Measurements from ENCODE around the gene PRIMA1. TPM values are rescaled to one million over a fixed set of nuclear protein-coding genes. Genes with fewer than 3 reads are reported as not detected.

Gene PRIMA1
- total and polyA plus RNA-seq, 9 of the 15 experiments (the other 6 are each of a cell fraction or from before 2014, with no cell fraction given) = not detected

DNA sequence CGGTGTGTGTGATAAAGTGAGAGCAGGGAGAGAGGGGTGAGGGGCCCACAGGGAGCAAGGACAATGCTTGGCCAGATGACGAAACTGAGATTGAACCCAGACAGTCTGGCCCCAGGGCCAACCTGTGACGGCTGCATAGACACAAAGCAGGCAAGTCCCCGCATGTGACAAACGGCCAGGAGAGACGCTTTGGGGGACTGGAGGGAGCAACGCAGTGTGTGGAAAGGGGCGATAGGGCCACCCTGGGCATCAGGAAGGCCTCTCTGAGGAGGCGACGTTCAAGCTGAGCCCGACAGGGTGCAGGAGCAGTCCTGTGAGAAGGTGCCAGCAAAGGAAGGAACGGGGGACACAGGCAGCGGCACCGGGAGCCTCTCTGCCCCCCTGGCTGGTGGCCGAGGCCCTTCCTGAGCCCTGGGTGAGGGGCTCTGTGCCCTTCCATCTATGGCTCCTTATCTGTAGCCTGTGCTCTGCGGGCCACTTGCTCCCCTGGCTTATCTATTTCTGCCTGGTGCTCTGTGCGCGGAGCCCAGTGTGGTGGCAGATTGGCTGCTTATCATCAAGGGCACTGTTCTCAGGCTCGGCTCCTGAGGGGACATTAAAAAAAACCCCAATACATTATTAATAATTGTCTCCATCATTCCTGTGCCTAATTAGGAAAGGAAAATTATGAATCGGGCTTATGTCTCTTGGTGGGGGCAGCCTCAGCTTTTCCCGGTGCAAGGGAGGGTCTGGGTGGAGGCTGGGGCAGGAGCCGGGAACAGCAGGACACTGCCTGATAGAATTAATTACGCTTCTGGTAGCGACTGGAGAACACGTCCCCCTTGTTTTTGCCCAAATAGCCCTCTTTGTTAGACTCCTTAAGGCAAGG lies 39.8 kb downstream of the PRIMA1 start:
- in situ Hi-C loops (cut with MboI) = no loop called here
- no peaks in the 10 kb centered on the region for H3K79me2 ChIP-seq (ENCODE audit: control insufficient read depth, insufficient read depth, low read length)
- no TSS peak for BruUV-seq (replicated peaks)

DNA sequence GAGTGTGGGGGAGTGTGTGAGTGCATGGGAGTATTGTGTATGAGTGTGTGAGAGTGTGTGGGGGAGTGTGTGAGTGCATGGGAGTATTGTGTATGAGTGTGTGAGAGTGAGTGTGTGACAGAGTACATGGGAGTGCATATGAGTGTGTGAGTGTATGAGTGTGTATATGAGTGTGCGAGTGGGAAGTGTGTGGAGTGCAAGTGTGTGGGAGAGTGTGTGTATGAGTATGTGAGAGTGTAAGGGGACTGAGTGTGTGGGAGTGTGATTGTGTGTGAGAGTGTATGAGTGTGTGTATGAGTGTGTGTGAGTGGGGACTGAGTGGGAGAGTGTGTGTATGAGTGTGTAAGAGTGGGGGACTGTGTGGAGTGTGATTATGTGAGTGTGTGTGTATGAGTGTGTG lies 40.7 kb downstream of the PRIMA1 start:
- ChIA-PET POLR2A (no interaction called here), CTCF (ENCODE audit: low intra/inter-chr PET ratio) (no interaction called here)
- no TSS peak for BruUV-seq (replicated peaks)
- in situ Hi-C loops (cut with MboI) (no loop called here), intact Hi-C loops (cut with micrococcal nuclease) (no loop called here)
- Histone ChIP-seq H3K27ac (ENCODE audit: extremely low read depth, low read depth, low read length) (no peak overlapping the region), H4K20me1 (replicated peaks; ENCODE audit: control insufficient read depth, insufficient read depth, low read length) (no peaks in the 10 kb centered on the region), H3K27me3 (ENCODE audit: control insufficient read depth in 2 of 2, insufficient read depth in 2 of 2, low read length in 2 of 2) (peaks cover 0 to 24% of the 10 kb centered on the region in 2 experiments; a peak in 1 of 5 replicates), H3K9me3 (replicated peaks; ENCODE audit: control insufficient read depth, insufficient read depth, low read depth, low read length) (no peaks in the 10 kb centered on the region), H3K4me3 (no peak overlapping the region), H3K9me1 (ENCODE audit: control insufficient read depth, insufficient read depth, low read length) (no peaks in the 10 kb centered on the region), H3K36me3 (ENCODE audit: control insufficient read depth, insufficient read depth, low read length) (no peaks in the 10 kb centered on the region), H2AFZ (ENCODE audit: low read depth, low read length) (no peak overlapping the region), H3K4me1 (replicated peaks in 1 of 2; ENCODE audit: control insufficient read depth in 2 of 2, insufficient read depth in 2 of 2, low read length in 2 of 2) (no peaks in the 10 kb centered on the region), H3K9ac (ENCODE audit: insufficient read depth in 1 of 2, low read depth in 2 of 2, low read length in 2 of 2) (no peak overlapping the region), H3K4me2 (ENCODE audit: insufficient read depth, low read length) (no peak overlapping the region), H3K79me2 (ENCODE audit: control insufficient read depth, insufficient read depth, low read length) (no peaks in the 10 kb centered on the region)
- DNase-seq (ENCODE audit: extremely low read depth in 1 of 4, low spot score in 3 of 4) (no peak), FAIRE-seq (no peak), ATAC-seq (no peak)
- WGBS (ENCODE audit: insufficient coverage, low coverage, missing lambda C conversion rate) = 0% methylated on average over 1 of the region's 1 CpG
- TF ChIP-seq, protein P1, sequence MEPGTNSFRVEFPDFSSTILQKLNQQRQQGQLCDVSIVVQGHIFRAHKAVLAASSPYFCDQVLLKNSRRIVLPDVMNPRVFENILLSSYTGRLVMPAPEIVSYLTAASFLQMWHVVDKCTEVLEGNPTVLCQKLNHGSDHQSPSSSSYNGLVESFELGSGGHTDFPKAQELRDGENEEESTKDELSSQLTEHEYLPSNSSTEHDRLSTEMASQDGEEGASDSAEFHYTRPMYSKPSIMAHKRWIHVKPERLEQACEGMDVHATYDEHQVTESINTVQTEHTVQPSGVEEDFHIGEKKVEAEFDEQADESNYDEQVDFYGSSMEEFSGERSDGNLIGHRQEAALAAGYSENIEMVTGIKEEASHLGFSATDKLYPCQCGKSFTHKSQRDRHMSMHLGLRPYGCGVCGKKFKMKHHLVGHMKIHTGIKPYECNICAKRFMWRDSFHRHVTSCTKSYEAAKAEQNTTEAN (CRISPR knock-in tag; IDR thresholded peaks at IDR 0.05) = peak; percentile 83; the same call in 1 of the 2 replicates
- TF ChIP-seq, protein P2, sequence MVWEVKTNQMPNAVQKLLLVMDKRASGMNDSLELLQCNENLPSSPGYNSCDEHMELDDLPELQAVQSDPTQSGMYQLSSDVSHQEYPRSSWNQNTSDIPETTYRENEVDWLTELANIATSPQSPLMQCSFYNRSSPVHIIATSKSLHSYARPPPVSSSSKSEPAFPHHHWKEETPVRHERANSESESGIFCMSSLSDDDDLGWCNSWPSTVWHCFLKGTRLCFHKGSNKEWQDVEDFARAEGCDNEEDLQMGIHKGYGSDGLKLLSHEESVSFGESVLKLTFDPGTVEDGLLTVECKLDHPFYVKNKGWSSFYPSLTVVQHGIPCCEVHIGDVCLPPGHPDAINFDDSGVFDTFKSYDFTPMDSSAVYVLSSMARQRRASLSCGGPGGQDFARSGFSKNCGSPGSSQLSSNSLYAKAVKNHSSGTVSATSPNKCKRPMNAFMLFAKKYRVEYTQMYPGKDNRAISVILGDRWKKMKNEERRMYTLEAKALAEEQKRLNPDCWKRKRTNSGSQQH (CRISPR knock-in tag; IDR thresholded peaks at IDR 0.05) = no peak

More for the DNA sequence above, 39.8 kb downstream of the PRIMA1 start:
- ATAC-seq (no peak), FAIRE-seq (no peak), DNase-seq (ENCODE audit: extremely low read depth in 1 of 4, low spot score in 3 of 4) (no peak)
- no peak overlapping the region for H3K4me2 ChIP-seq (ENCODE audit: insufficient read depth, low read length)
- ChIA-PET POLR2A (interaction anchor here (0.6 kb wide), 1 partner anchor 1056 kb away, joined by 3 read pairs; no protein-coding TSS in a partner anchor), CTCF (ENCODE audit: low intra/inter-chr PET ratio) (no interaction called here)
- no peak overlapping the region for H2AFZ ChIP-seq (ENCODE audit: low read depth, low read length)
- H3K27ac ChIP-seq (ENCODE audit: extremely low read depth, low read depth, low read length) = no peak overlapping the region
- H3K27me3 ChIP-seq (ENCODE audit: control insufficient read depth in 2 of 2, insufficient read depth in 2 of 2, low read length in 2 of 2) = peaks cover 0 to 15% of the 10 kb centered on the region in 2 experiments; a peak in 1 of 5 replicates
- H3K9me1 ChIP-seq (ENCODE audit: control insufficient read depth, insufficient read depth, low read length) = no peaks in the 10 kb centered on the region
- no peaks in the 10 kb centered on the region for H3K36me3 ChIP-seq (ENCODE audit: control insufficient read depth, insufficient read depth, low read length)
- H3K4me1 ChIP-seq (replicated peaks in 1 of 2; ENCODE audit: control insufficient read depth in 2 of 2, insufficient read depth in 2 of 2, low read length in 2 of 2) = no peaks in the 10 kb centered on the region
- no peak overlapping the region for H3K9ac ChIP-seq (ENCODE audit: insufficient read depth in 1 of 2, low read depth in 2 of 2, low read length in 2 of 2)
- H3K4me3 ChIP-seq = no peak overlapping the region
- 2% methylated on average over 23 of the region's 25 CpGs for WGBS (ENCODE audit: insufficient coverage, low coverage, missing lambda C conversion rate)
- H3K9me3 ChIP-seq (replicated peaks; ENCODE audit: control insufficient read depth, insufficient read depth, low read depth, low read length) = no peaks in the 10 kb centered on the region
- no peak for TF ChIP-seq CHD1 (IDR thresholded peaks at IDR 0.05; ENCODE audit: low read length)
- intact Hi-C loops (cut with micrococcal nuclease) = no loop called here
- no peaks in the 10 kb centered on the region for H4K20me1 ChIP-seq (replicated peaks; ENCODE audit: control insufficient read depth, insufficient read depth, low read length)
